ENCODE results near the gene PSME1. TPM values are rescaled to one million over a fixed set of nuclear protein-coding genes. Genes with fewer than 3 reads are reported as not detected.

The PSME1 gene
- total and polyA plus RNA-seq, 2 of the 4 experiments (the other 2 are of a cell fraction) = 42.8 to 106 TPM

DNA sequence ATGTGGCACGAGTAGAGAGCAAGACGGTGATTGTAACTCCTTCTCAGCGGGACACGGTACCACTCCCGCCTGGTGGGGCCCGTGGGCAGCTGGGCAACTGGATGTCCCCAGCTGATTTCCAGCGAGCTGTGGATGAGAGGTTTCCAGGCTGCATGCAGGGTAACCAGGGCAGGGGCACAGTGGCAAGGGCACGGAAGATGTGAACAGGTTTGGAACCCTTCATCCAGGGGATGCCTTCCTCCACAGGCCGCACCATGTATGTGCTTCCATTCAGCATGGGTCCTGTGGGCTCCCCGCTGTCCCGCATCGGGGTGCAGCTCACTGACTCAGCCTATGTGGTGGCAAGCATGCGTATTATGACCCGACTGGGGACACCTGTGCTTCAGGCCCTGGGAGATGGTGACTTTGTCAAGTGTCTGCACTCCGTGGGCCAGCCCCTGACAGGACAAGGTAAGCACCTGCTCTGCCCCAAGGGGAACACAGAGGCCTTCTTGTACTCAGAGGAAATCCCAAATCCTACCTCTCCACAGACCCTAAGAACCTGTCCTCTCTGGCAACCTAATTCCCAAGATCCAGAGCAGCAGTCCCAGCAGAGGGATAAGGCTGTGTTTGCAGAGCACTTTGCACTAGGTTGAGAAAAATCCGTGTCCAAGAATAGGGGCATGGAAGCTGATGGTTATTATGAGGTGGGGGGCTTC, 37.6 kb upstream of the PSME1 start:
- no peak for ATAC-seq (ENCODE audit: low read depth)
- CTCF ChIA-PET = no interaction called here
- in situ Hi-C loops (cut with MboI; ENCODE audit: low sequenced_read_pairs) = loop anchor here (10.0 kb wide), 1 partner anchor 124 kb away; no protein-coding TSS in a partner anchor

More for the DNA sequence above, 37.6 kb upstream of the PSME1 start:
- H3K9ac ChIP-seq (ENCODE audit: low read depth, low read length) = no peak overlapping the region
- DNase-seq = no peak
- H4K5ac ChIP-seq (ENCODE audit: low read depth, low read length) = no peak overlapping the region
- no TSS peak for BruUV-seq (replicated peaks)
- H2AK5ac ChIP-seq (ENCODE audit: low read depth, low read length) = no peak overlapping the region
- WGBS, 2 experiments (ENCODE audit: extremely low coverage in 2 of 2, insufficient read length in 1 of 2) = 97% methylated on average over 7 of the region's 16 CpGs; no CpG with 5 or more reads in 1 of the 2 experiments
- H3K9me3 ChIP-seq (ENCODE audit: control insufficient read depth, insufficient read depth, low read length) = no peaks in the 10 kb centered on the region
- no peak overlapping the region for H3K4me2 ChIP-seq (ENCODE audit: low read depth, low read length)
- dilution Hi-C loops (cut with HindIII; ENCODE audit: low sequenced_read_pairs, unreplicated experiment) (no loop called here), intact Hi-C loops (cut with micrococcal nuclease) (no loop called here)
- H3K56ac ChIP-seq (ENCODE audit: extremely low read depth, insufficient read depth, low read length) = no peak overlapping the region
- peak overlapping the region; percentile 47 for H2AK9ac ChIP-seq (replicated peaks; ENCODE audit: low read depth, low read length, poor library complexity)
- peaks cover 17% of the 10 kb centered on the region for H3K9me1 ChIP-seq (ENCODE audit: insufficient read depth, low read length)
- H3K14ac ChIP-seq (replicated peaks; ENCODE audit: low read depth, low read length) = no peak overlapping the region
- TF ChIP-seq, protein P1, sequence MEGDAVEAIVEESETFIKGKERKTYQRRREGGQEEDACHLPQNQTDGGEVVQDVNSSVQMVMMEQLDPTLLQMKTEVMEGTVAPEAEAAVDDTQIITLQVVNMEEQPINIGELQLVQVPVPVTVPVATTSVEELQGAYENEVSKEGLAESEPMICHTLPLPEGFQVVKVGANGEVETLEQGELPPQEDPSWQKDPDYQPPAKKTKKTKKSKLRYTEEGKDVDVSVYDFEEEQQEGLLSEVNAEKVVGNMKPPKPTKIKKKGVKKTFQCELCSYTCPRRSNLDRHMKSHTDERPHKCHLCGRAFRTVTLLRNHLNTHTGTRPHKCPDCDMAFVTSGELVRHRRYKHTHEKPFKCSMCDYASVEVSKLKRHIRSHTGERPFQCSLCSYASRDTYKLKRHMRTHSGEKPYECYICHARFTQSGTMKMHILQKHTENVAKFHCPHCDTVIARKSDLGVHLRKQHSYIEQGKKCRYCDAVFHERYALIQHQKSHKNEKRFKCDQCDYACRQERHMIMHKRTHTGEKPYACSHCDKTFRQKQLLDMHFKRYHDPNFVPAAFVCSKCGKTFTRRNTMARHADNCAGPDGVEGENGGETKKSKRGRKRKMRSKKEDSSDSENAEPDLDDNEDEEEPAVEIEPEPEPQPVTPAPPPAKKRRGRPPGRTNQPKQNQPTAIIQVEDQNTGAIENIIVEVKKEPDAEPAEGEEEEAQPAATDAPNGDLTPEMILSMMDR (conservative IDR thresholded peaks at IDR 0.05; ENCODE audit: low read depth, low read length) = no peak
- TF ChIP-seq, protein P2, sequence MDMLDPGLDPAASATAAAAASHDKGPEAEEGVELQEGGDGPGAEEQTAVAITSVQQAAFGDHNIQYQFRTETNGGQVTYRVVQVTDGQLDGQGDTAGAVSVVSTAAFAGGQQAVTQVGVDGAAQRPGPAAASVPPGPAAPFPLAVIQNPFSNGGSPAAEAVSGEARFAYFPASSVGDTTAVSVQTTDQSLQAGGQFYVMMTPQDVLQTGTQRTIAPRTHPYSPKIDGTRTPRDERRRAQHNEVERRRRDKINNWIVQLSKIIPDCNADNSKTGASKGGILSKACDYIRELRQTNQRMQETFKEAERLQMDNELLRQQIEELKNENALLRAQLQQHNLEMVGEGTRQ (IDR thresholded peaks at IDR 0.05; ENCODE audit: low read depth, low read length) = no peak
- TF ChIP-seq NFE2L2 (IDR thresholded peaks at IDR 0.05; ENCODE audit: low read depth, low read length) = no peak
- TF ChIP-seq RFX5 (IDR thresholded peaks at IDR 0.05; ENCODE audit: low read depth, low read length) = no peak
- no peak for TF ChIP-seq RAD21 (IDR thresholded peaks at IDR 0.05; ENCODE audit: low read length)
- TF ChIP-seq SMC3 (IDR thresholded peaks at IDR 0.05; ENCODE audit: low read depth, low read length) = no peak
- TF ChIP-seq RCOR1 (IDR thresholded peaks at IDR 0.05; ENCODE audit: insufficient replicate concordance, low read length) = no peak
- TF ChIP-seq MAZ (IDR thresholded peaks at IDR 0.05; ENCODE audit: borderline replicate concordance, low read depth, low read length) = no peak
- no peak for TF ChIP-seq POLR2A (IDR thresholded peaks at IDR 0.05; ENCODE audit: low read depth, low read length)
- TF ChIP-seq MXI1 (IDR thresholded peaks at IDR 0.05; ENCODE audit: borderline replicate concordance, low read depth, low read length) = no peak
- TF ChIP-seq FOS (IDR thresholded peaks at IDR 0.05; ENCODE audit: low read depth, low read length) = no peak
- TF ChIP-seq, protein P3, sequence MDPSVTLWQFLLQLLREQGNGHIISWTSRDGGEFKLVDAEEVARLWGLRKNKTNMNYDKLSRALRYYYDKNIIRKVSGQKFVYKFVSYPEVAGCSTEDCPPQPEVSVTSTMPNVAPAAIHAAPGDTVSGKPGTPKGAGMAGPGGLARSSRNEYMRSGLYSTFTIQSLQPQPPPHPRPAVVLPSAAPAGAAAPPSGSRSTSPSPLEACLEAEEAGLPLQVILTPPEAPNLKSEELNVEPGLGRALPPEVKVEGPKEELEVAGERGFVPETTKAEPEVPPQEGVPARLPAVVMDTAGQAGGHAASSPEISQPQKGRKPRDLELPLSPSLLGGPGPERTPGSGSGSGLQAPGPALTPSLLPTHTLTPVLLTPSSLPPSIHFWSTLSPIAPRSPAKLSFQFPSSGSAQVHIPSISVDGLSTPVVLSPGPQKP (IDR thresholded peaks at IDR 0.05; ENCODE audit: borderline replicate concordance, low read depth, low read length) = no peak
- no peak for TF ChIP-seq CHD1 (IDR thresholded peaks at IDR 0.05; ENCODE audit: low read depth, low read length)
- no peak for TF ChIP-seq MAFK (IDR thresholded peaks at IDR 0.05; ENCODE audit: low read depth, low read length)
- H2BK120ac ChIP-seq (ENCODE audit: low read depth, low read length) = no peak overlapping the region
- no peak overlapping the region for H3K23ac ChIP-seq (ENCODE audit: low read depth, low read length)
- H3K4me1 ChIP-seq (ENCODE audit: control insufficient read depth, insufficient read depth, low read length) = peaks cover 8% of the 10 kb centered on the region
- H2BK5ac ChIP-seq (ENCODE audit: low read depth, low read length, poor library complexity, severe bottlenecking) = no peak overlapping the region
- H3K4ac ChIP-seq (ENCODE audit: low read depth, low read length) = no peak overlapping the region
- peaks cover 38% of the 10 kb centered on the region for H3K36me3 ChIP-seq (ENCODE audit: control insufficient read depth, insufficient read depth, low read length)
- H3K4me3 ChIP-seq (ENCODE audit: insufficient read depth, low read depth, low read length) = no peak overlapping the region
- no peaks in the 10 kb centered on the region for H3K27me3 ChIP-seq (ENCODE audit: control insufficient read depth, insufficient read depth, low read length)
- H2BK20ac ChIP-seq (ENCODE audit: low read depth, low read length) = no peak overlapping the region
- H2BK15ac ChIP-seq (ENCODE audit: low read depth, low read length) = no peak overlapping the region
- no peak overlapping the region for H2AFZ ChIP-seq (replicated peaks; ENCODE audit: low read length, poor library complexity)
- no peak overlapping the region for H3K27ac ChIP-seq (ENCODE audit: insufficient read depth, low read length)
- POLR2A ChIA-PET (ENCODE audit: unreplicated experiment) = no interaction called here
- peaks cover 19% of the 10 kb centered on the region; the same call in 1 of the 2 replicates for H4K20me1 ChIP-seq (ENCODE audit: insufficient read depth, low read length)
- H4K91ac ChIP-seq (ENCODE audit: insufficient read depth, low read depth, low read length) = no peak overlapping the region
- H3K79me1 ChIP-seq (ENCODE audit: low read depth in 1 of 2, low read length in 2 of 2) = peaks cover 16 to 41% of the 10 kb centered on the region in 2 experiments
- H4K8ac ChIP-seq (ENCODE audit: low read depth in 2 of 2, low read length in 2 of 2) = no peak overlapping the region
- no peak overlapping the region for H3K18ac ChIP-seq (ENCODE audit: low read depth, low read length)

Measured in IMR-90 (cell line).